WTC11 (cell line): ENCODE results near the gene ELOF1. TPM values are rescaled to one million over a fixed set of nuclear protein-coding genes. Genes with fewer than 3 reads are reported as not detected.

Experiments used
- ATAC-seq: fragments of 200-7000 bp; cut with Tn5 transposase; 2 replicates; pipeline ENCODE4 v1.10.0; 2021; ENCODE audit warnings: mild to moderate bottlenecking, moderate library complexity
- CTCF ChIA-PET: fragments of 300-600 bp; sonication (Branson Sonifier 250); formaldehyde crosslinking; loops from one replicate; lab custom pipeline; 2021; ENCODE audit warnings: antibody characterized with exemption; lab: Charles Lee
- POLR2A ChIA-PET: fragments of 350-600 bp; sonication (Branson Sonifier 250); formaldehyde crosslinking; loops from one replicate; lab custom pipeline; 2021; ENCODE audit warnings: antibody characterized with exemption; lab: Charles Lee
- DNase-seq: peaks from one replicate; pipeline ENCODE4 v3.0.0; 2021; ENCODE audit warnings: low spot score
- H3K27ac Mint-ChIP-seq: 2 replicates; pipeline ENCODE4 v1.8.0; 2021; ENCODE audit warnings: mixed read lengths
- H3K27me3 Mint-ChIP-seq: 2 replicates; pipeline ENCODE4 v1.8.0; 2021; ENCODE audit warnings: low read depth, mild to moderate bottlenecking, moderate library complexity, mixed read lengths
- H3K36me3 Mint-ChIP-seq: 2 replicates; pipeline ENCODE4 v1.8.0; 2021; ENCODE audit warnings: mixed read lengths
- H3K4me1 Mint-ChIP-seq: 2 replicates; pipeline ENCODE4 v1.8.0; 2022; ENCODE audit warnings: mixed read lengths
- H3K4me3 Mint-ChIP-seq: 2 replicates; pipeline ENCODE4 v1.8.0; 2021; ENCODE audit warnings: mild to moderate bottlenecking, moderate library complexity, mixed read lengths
- H3K9me3 Mint-ChIP-seq: 2 replicates; pipeline ENCODE4 v1.8.0; 2021; ENCODE audit warnings: mixed read lengths
- ATF1 ChIP-seq: sonication (generic); formaldehyde crosslinking; IDR thresholded peaks from 2 replicates; pipeline ENCODE4 v1.8.1; 2023; ENCODE audit warnings: mild to moderate bottlenecking, moderate library complexity, missing genetic modification reagents
- CREM ChIP-seq: sonication (generic); formaldehyde crosslinking; IDR thresholded peaks from 2 replicates; pipeline ENCODE4 v1.8.1; 2022; ENCODE audit warnings: mild to moderate bottlenecking, missing genetic modification reagents, moderate library complexity
- ETV6 ChIP-seq: sonication (generic); formaldehyde crosslinking; IDR thresholded peaks from 2 replicates; pipeline ENCODE4 v1.8.1; 2022; ENCODE audit warnings: mild to moderate bottlenecking, missing genetic modification reagents
- FOXP1 ChIP-seq: sonication (generic); formaldehyde crosslinking; IDR thresholded peaks from 2 replicates; pipeline ENCODE4 v1.8.0; 2022; ENCODE audit warnings: missing genetic modification reagents, mild to moderate bottlenecking, moderate library complexity, borderline replicate concordance
- GTF2I ChIP-seq: fragments of 250-450 bp; sonication (Bioruptor Pico); conservative IDR thresholded peaks from 2 replicates; pipeline ENCODE4 v1.4.0; 2021; ENCODE audit warnings: mild to moderate bottlenecking
- MXD4 ChIP-seq: fragments of 250-450 bp; sonication (Bioruptor Pico); IDR thresholded peaks from 2 replicates; pipeline ENCODE4 v1.8.0; 2021; ENCODE audit warnings: mild to moderate bottlenecking, moderate library complexity, borderline replicate concordance
- NFATC4 ChIP-seq: fragments of 250-450 bp; sonication (Bioruptor Pico); IDR thresholded peaks from 2 replicates; pipeline ENCODE4 v1.9.0; 2021; ENCODE audit warnings: mild to moderate bottlenecking
- NFE2L1 ChIP-seq: sonication (generic); formaldehyde crosslinking; IDR thresholded peaks from 2 replicates; pipeline ENCODE4 v1.8.1; 2023; ENCODE audit warnings: missing genetic modification reagents
- RORB ChIP-seq: fragments of 250-450 bp; sonication (Bioruptor Pico); IDR thresholded peaks from 2 replicates; pipeline ENCODE4 v1.9.0; 2021; ENCODE audit warnings: mild to moderate bottlenecking
- SOX15 ChIP-seq: fragments of 250-450 bp; sonication (Bioruptor Pico); IDR thresholded peaks from 2 replicates; pipeline ENCODE4 v1.9.0; 2021; ENCODE audit warnings: mild to moderate bottlenecking
- SP1 ChIP-seq: sonication (generic); formaldehyde crosslinking; conservative IDR thresholded peaks from 2 replicates; pipeline ENCODE4 v1.8.1; 2022; ENCODE audit warnings: missing genetic modification reagents
- ZNF121 ChIP-seq: sonication (generic); formaldehyde crosslinking; IDR thresholded peaks from 2 replicates; pipeline ENCODE4 v1.8.0; 2023; ENCODE audit warnings: missing genetic modification reagents
- ZNF423 ChIP-seq: fragments of 250-450 bp; sonication (Bioruptor Pico); IDR thresholded peaks from 2 replicates; pipeline ENCODE4 v2.1.2; 2022; ENCODE audit warnings: mild to moderate bottlenecking, moderate library complexity
- total RNA-seq: library from RNA; stranded (reverse); gene quantifications from 3 replicates; pipeline ENCODE4 v1.2.3, GENCODE V29; 2021
- TF ChIP-seq, protein P1 (sequence below): fragments of 250-450 bp; sonication (Bioruptor Pico); IDR thresholded peaks from 2 replicates; pipeline ENCODE4 v1.9.0; 2021; ENCODE audit warnings: mild to moderate bottlenecking
- TF ChIP-seq, protein P2 (sequence below): fragments of 200-600 bp; IDR thresholded peaks from 2 replicates; pipeline ENCODE4 v1.8.0; 2022; ENCODE audit warnings: antibody characterized with exemption
- TF ChIP-seq, protein P3 (sequence below): sonication (generic); formaldehyde crosslinking; conservative IDR thresholded peaks from 2 replicates; pipeline ENCODE4 v1.8.1; 2022; ENCODE audit warnings: mild to moderate bottlenecking, missing genetic modification reagents
- TF ChIP-seq, protein P4 (sequence below): sonication (generic); formaldehyde crosslinking; IDR thresholded peaks from 2 replicates; pipeline ENCODE4 v1.8.0; 2022; ENCODE audit warnings: mild to moderate bottlenecking, missing genetic modification reagents
- TF ChIP-seq, protein P5 (sequence below): sonication (generic); formaldehyde crosslinking; IDR thresholded peaks from 2 replicates; pipeline ENCODE4 v1.8.1; 2022; ENCODE audit warnings: missing genetic modification reagents, borderline replicate concordance

ELOF1 gene
- total RNA-seq, 1 experiment from 2014 or later, result 86.0 TPM

DNA sequence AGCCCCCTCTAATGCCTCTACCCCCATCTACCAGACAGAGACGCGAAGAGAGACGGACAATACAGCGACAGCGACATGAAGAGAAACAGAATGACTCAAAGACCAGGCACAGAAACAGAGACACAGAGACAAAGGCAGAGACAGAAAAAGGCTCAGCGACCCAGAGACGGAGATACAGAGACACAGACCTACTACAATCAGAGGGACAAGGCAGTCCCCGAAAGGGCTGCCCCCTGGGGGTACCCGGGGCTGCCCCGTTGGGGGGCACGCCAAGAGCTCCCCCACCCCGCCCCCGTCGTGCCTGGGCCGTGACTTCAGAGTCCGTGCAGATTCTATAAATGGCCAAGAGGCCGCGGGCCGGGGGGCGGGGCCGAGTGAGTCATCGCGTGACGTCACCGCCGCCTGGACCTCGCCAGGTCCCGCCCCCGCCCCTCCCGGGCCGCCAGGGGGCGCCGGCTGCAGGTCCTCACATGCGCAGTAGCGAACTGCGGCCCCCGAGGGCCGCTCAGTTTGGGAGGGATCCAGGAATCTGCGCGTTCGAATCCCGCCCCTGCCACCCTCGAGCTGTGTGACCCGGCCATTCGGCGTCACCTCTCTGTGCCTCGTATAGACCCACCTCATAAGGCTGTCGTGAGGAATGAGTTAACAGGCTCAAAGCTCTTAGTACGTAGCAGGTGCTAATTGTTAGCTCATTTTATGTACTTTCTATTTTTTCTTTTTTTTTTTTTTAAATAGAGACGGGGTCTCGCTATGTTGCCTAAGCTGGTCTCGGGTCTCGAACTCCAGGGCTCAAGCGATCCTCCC, 23.0 kb downstream of the ELOF1 start:
- peak; percentile 94 for DNase-seq
- ChIA-PET CTCF (interaction anchor here (0.5 to 2.0 kb wide), 11 partner anchors 11 to 262 kb away, joined by 3 to 12 read pairs (median 4); partner anchors contain the start of genes ELOF1 and ZNF491), POLR2A (interaction anchor here (0.6 kb wide), 2 partner anchors 29 to 227 kb away, joined by 3 to 4 read pairs; no protein-coding TSS in a partner anchor)
- H3K4me1 Mint-ChIP-seq, result peaks cover 21% of the 10 kb centered on the region
- no peaks in the 10 kb centered on the region for H3K36me3 Mint-ChIP-seq
- peak; percentile 46 for ATAC-seq
- H3K27ac Mint-ChIP-seq, result peak overlapping the region; percentile 88
- no peaks in the 10 kb centered on the region for H3K9me3 Mint-ChIP-seq
- TF ChIP-seq CREM (CRISPR knock-in tag) (0 out of 2 replicates have a peak, but pooled peaks have one; percentile 75), ZNF121 (CRISPR knock-in tag) (no peak), SP1 (CRISPR knock-in tag) (peak; percentile 94), NFE2L1 (CRISPR knock-in tag) (no peak), GTF2I (CRISPR knock-in tag) (peak; percentile 84; the same call in 1 of the 2 replicates), RORB (no peak), ETV6 (CRISPR knock-in tag) (0 out of 2 replicates have a peak, but pooled peaks have one; percentile 29), NFATC4 (CRISPR knock-in tag) (no peak), SOX15 (no peak), ZNF423 (CRISPR knock-in tag) (no peak)
- TF ChIP-seq, protein P1, sequence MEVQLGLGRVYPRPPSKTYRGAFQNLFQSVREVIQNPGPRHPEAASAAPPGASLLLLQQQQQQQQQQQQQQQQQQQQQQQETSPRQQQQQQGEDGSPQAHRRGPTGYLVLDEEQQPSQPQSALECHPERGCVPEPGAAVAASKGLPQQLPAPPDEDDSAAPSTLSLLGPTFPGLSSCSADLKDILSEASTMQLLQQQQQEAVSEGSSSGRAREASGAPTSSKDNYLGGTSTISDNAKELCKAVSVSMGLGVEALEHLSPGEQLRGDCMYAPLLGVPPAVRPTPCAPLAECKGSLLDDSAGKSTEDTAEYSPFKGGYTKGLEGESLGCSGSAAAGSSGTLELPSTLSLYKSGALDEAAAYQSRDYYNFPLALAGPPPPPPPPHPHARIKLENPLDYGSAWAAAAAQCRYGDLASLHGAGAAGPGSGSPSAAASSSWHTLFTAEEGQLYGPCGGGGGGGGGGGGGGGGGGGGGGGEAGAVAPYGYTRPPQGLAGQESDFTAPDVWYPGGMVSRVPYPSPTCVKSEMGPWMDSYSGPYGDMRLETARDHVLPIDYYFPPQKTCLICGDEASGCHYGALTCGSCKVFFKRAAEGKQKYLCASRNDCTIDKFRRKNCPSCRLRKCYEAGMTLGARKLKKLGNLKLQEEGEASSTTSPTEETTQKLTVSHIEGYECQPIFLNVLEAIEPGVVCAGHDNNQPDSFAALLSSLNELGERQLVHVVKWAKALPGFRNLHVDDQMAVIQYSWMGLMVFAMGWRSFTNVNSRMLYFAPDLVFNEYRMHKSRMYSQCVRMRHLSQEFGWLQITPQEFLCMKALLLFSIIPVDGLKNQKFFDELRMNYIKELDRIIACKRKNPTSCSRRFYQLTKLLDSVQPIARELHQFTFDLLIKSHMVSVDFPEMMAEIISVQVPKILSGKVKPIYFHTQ (CRISPR knock-in tag), result no peak
- TF ChIP-seq, protein P2, sequence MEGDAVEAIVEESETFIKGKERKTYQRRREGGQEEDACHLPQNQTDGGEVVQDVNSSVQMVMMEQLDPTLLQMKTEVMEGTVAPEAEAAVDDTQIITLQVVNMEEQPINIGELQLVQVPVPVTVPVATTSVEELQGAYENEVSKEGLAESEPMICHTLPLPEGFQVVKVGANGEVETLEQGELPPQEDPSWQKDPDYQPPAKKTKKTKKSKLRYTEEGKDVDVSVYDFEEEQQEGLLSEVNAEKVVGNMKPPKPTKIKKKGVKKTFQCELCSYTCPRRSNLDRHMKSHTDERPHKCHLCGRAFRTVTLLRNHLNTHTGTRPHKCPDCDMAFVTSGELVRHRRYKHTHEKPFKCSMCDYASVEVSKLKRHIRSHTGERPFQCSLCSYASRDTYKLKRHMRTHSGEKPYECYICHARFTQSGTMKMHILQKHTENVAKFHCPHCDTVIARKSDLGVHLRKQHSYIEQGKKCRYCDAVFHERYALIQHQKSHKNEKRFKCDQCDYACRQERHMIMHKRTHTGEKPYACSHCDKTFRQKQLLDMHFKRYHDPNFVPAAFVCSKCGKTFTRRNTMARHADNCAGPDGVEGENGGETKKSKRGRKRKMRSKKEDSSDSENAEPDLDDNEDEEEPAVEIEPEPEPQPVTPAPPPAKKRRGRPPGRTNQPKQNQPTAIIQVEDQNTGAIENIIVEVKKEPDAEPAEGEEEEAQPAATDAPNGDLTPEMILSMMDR, result peak; percentile 95
- TF ChIP-seq, all 79 proteins: peak for 5
- H3K27me3 Mint-ChIP-seq, result peaks cover 35% of the 10 kb centered on the region
- H3K4me3 Mint-ChIP-seq, result peak overlapping the region; percentile 78

DNA sequence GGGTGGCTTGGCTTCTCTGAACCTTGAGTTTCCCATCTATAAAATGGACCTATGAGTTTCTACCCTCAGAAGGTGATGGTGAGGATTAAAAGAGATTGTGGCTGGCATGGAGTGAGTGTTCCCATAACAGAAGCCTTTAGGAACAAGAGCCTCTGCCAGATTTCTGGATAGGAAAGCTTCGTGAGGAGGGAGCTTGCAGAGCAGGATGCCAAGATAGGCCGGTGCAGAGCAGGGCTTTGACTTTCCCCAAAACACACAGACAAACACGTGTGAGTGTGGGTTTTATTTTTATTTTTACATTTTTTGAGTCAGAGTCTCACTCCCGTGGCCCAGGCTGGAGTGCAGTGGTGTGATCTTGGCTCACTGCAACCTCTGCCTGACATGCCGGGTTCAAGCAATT, 24.1 kb downstream of the ELOF1 start:
- Mint-ChIP-seq H3K9me3 (no peaks in the 10 kb centered on the region), H3K36me3 (no peaks in the 10 kb centered on the region), H3K4me1 (peaks cover 16% of the 10 kb centered on the region), H3K27me3 (peaks cover 38% of the 10 kb centered on the region)
- POLR2A ChIA-PET, result no interaction called here
- DNase-seq (no peak), ATAC-seq (no peak)
- CTCF ChIA-PET, result interaction anchor here (0.8 to 1.4 kb wide), 2 partner anchors 8 to 154 kb away, joined by 3 read pairs; no protein-coding TSS in a partner anchor
- TF ChIP-seq, protein P3, sequence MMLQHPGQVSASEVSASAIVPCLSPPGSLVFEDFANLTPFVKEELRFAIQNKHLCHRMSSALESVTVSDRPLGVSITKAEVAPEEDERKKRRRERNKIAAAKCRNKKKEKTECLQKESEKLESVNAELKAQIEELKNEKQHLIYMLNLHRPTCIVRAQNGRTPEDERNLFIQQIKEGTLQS (CRISPR knock-in tag), result no peak
- TF ChIP-seq MXD4, result no peak
- TF ChIP-seq, all 79 proteins: peak for 0
- 0 out of 2 replicates have a peak overlapping the region, but pooled peaks have one; percentile 78 for H3K4me3 Mint-ChIP-seq
- H3K27ac Mint-ChIP-seq, result no peak overlapping the region

DNA sequence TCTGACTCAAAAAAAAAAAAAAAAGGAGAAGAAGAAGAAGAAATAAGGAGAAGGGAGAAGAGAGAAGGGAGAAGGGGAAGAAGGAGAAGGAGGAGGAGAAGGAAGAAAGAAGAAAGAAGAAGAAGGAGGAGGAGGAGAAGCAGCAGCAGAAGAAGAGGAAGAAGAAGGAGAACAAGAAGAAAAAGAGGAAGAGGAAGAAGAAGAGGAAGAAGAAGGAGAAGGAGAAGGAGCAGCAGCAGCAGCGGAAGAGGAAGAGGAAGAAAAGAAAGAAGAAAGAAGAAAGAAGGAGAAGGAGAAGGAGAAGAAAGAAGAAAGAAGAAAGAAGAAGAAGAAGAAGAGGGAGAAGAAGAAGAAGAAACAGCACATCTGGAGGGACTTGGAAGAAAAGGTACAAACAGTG, 24.5 kb downstream of the ELOF1 start:
- CTCF ChIA-PET, result interaction anchor here (0.8 to 1.4 kb wide), 2 partner anchors 9 to 24 kb away, joined by 3 to 4 read pairs; partner anchors contain the start of gene ELOF1
- no peak for ATAC-seq
- H3K4me1 Mint-ChIP-seq, result peaks cover 16% of the 10 kb centered on the region
- H3K27ac Mint-ChIP-seq, result no peak overlapping the region
- H3K9me3 Mint-ChIP-seq, result no peaks in the 10 kb centered on the region
- POLR2A ChIA-PET, result no interaction called here
- peaks cover 38% of the 10 kb centered on the region for H3K27me3 Mint-ChIP-seq
- no peak for DNase-seq
- H3K4me3 Mint-ChIP-seq, result no peak overlapping the region
- TF ChIP-seq FOXP1 (CRISPR knock-in tag) (no peak), ATF1 (CRISPR knock-in tag) (no peak)
- TF ChIP-seq, protein P4, sequence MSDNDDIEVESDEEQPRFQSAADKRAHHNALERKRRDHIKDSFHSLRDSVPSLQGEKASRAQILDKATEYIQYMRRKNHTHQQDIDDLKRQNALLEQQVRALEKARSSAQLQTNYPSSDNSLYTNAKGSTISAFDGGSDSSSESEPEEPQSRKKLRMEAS (CRISPR knock-in tag), result no peak
- TF ChIP-seq, protein P5, sequence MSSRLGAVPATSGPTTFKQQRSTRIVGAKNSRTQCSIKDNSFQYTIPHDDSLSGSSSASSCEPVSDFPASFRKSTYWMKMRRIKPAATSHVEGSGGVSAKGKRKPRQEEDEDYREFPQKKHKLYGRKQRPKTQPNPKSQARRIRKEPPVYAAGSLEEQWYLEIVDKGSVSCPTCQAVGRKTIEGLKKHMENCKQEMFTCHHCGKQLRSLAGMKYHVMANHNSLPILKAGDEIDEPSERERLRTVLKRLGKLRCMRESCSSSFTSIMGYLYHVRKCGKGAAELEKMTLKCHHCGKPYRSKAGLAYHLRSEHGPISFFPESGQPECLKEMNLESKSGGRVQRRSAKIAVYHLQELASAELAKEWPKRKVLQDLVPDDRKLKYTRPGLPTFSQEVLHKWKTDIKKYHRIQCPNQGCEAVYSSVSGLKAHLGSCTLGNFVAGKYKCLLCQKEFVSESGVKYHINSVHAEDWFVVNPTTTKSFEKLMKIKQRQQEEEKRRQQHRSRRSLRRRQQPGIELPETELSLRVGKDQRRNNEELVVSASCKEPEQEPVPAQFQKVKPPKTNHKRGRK (CRISPR knock-in tag), result peak; percentile 67; the same call in 1 of the 2 replicates
- TF ChIP-seq, all 79 proteins: peak for 1
- H3K36me3 Mint-ChIP-seq, result no peaks in the 10 kb centered on the region
